Measurements from ENCODE around the gene ZDHHC8.

ZDHHC8 gene

GRCh38 chr22:20114506-20115475 is 16.8 kb upstream of the ZDHHC8 start:
- DNase-seq: no peak

DNA sequence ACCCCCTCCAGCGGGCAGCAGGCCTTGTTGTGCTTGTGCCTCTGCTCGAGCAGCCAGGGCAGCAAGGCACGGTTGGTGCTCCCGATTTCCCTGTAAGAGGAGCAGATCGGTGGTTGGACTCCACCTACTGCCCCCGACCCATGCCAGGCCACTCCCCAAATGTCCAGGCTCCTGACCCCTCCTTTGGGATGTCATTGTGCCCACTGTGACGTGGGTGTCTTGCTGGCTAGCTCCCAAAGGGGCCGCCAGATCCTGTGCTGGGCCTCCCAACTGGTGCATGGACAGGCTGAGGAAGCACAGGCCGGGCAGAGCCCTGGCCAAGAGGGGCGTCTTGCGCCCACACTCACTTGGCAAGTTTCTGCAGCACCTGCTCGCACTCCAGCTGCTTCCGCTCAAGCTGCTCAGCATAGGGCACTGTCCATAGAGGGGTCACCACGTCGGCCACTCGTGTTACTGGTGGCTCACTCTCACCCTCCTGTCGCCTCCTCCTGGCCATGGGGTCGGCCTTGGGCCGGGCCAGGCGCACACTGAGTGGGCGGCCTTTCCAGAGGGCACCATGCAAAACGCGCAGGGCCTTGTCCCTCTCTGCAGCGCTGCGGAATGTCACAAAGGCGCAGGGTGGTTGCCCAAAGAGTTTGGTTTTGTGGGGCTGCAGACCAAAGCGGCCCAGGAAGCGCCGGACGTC is 15.8 kb upstream of the ZDHHC8 start, which contains the start of gene RANBP1:
Gene RANBP1 (plus strand): TSS at position 414 of the 685 bp plus-strand sequence. CDS start 81 bp downstream, at position 495.
- DNase-seq: no peak

DNA sequence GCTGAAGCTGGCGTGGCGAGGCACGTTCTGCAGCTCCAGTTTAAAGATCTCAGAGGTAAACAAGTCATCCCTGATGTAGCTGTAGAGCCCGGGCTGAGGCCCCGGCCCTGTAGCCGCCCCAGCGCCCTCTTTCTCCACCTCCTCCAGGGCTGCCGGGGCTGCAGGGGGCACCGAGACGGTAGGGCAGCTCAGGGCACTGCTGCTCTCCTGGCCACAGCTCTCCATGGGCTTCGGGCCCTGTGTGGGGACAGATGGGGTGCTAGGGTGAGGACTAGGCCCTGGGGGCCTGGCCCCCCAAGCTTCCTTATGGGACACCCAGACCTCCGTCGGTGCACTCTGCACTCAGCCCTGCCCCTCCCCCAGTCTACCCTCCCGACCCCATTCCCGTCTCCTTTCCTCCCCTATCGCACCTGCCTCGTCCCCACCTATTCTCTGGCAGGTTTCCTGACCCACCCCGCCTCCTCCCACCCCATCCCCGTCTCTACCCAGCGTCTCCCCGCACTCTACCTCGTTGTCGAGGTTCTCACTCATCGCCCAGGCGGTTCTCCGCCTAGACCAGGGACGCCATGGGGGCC is 15.1 kb upstream of the ZDHHC8 start:
- DNase-seq: no peak

- DNase-seq: peak; percentile 97
Observed at GRCh38 chr22:20116951-20117632, 14.5 kb upstream of the ZDHHC8 start, which contains the start of gene TRMT2A. TSS of gene TRMT2A (minus strand) at chr22:20117226. CDS start at chr22:20116906, 320 bp downstream.

DNA sequence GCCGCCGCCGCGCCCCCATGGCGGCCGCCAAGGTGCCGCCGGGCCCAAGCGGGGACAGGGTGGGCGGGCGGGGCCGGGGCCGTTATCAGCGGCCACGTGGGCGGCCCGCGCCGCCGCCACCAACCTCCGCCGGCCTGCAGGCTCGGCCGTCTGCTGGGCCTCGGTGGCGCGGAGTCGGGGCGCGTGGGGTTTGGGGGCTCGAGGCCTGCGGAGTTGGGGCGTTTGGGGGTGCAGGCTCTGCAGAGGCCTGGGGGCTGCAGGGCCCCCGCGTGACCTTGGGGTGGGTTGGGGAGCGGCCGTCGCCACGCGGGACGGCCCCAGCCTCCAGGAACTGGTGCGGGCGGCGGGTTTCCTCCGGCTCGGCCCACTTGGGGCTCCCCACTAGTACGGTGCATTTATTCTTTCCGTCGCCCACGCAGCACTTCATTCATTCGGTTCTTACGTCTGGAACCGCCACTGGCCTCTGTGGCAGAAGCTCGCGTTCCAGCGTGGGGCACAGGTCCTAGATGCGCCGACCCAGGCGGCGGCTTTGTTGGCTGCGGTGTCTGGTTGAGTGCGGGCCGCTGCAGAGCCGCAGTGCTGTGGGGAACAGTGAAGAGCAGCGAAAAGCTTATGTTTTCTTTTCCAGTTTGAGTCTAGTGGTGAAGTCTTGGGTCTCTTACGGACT is 13.8 kb upstream of the ZDHHC8 start:
- no peak for DNase-seq

DNA sequence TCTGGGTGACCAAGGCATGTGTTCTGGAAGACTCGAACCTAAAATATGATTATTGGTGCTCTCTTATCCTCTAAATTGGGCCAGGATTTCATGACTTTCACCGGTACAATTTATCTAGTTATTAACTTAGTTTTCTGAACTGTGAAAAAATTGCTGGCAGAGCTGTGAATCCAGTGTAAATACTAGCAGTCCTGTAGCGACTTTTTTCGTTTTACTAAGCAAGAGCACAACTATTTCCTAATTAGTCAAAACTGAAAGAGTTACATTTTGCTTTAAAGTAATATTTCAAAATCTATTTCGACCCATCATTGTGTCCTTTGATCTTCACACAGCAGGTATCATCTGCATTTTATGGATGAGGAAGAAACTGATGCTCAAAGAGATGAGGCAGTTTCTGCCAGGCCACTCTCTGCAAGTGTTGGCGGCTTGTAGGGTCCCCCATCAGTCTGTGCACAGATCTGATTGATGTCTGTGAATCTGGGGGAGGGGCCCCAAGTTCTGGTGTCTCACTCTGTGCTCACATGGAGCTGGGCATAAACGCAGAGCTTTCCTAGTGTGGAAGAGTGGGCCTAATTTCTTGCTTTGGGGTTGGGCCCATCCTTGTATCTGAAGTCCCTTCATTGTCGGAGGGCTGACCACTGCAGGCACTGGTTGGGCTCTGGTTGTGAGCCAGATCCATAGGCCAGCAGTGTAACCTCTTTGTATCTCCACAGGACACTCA is 13.1 kb upstream of the ZDHHC8 start:
- no peak for DNase-seq

GRCh38 chr22:20121856-20122415 is 9.7 kb upstream of the ZDHHC8 start:
- no peak for DNase-seq

GRCh38 chr22:20123366-20124082 is 8.1 kb upstream of the ZDHHC8 start:
- no peak for DNase-seq

DNA sequence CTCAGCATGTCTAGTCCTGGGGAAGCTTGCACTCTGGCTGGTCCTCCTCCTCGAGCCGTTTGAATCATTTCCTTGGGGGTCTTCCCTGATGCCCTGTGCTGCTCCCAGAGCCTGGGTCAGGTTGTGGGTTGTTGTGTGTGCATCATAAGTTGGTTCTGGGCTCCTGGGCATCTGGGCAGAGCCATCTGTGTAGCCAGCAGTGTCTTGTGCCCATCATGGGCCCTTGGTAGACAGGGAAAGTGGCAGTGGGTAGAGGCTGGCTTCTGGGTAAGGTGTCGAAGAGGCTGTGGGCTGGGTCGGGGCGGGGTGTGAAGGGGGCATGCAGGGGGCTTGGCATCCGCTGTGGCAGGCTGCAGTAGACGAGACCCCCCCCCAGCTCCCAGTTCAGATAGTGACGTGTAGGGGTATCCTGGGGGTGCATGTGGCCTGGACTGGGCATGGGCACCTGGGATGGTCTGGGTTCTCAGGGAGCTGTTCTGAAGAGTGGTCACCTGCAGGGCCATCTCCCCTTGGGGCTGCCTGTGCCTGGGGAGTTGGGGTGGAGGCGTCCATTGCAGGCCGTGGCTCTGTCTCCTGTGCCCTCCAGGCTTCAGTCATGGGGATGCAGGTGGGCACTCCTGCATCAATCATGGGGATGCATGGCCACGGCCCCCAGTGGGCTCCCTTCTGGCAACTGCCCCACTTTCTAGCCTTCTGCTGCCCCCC is 7.4 kb upstream of the ZDHHC8 start:
- DNase-seq: no peak

- no peak for DNase-seq
Observed at GRCh38 chr22:20125201-20126174, 6.1 kb upstream of the ZDHHC8 start.

- no peak for DNase-seq
Observed at GRCh38 chr22:20126284-20127029, 5.1 kb upstream of the ZDHHC8 start.

DNA sequence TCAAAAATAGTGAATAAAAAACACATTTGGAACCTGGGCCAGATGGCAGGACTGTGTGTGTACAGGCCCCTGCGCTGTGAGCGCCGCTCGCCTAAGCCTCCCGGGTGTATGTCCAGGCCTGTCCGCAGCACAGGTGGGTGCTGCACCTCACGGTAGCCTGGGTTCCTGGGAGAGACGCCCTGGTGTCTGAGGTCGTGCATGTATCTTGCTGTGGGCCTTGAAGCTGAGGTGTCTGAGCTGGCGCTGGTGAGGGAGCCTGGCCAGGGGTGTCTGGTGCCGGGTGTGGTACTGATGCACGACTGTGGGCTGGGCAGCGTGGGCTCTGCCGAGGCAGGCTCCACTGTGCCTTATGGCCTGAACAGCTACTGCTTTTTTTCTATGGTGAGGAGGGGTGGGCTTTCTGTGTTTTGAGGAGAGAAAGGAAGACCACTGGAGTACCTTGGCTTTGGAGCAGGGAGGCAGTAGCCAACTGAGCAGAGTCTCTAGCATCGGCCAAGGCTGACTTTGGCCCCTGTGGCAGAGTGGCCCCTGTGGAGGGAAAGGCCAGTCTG is 4.2 kb upstream of the ZDHHC8 start:
- DNase-seq: no peak

GRCh38 chr22:20127869-20128618 is 3.6 kb upstream of the ZDHHC8 start:
- DNase-seq: no peak

DNA sequence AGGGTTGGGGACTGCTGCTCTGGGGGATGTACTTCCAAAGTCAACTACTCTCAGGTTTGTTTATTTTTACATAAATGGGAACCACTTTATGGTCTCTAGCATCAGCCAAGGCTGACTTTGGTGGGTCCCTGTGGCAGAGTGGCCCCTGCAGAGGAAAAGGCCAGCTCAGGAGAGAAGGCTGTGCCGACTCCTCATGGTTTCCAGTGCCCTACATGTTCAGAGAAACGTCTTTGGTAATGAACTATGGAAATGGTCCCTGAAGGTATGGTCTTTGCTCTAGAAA is 3.0 kb upstream of the ZDHHC8 start:
- no peak for DNase-seq

- DNase-seq: peak; percentile 49
Observed at GRCh38 chr22:20128902-20129746, 2.5 kb upstream of the ZDHHC8 start.

DNA sequence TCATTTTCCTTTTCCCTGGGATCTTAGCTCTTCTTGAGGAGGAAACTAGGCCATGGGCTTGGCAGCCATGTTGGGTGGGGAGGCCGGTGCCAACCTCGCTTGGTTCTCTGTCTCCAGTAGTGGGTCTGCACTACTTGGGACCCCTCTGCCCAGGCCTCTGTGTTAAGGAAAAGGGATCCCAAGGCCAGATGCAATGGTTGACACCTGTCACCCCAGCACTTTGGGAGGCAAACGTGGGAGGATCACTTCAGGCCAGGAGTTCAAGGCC is 1.9 kb upstream of the ZDHHC8 start:
- no peak for DNase-seq

All from NCI-H2171 treated with DMSO at 0.1 percent for 48 hours (cell line).